ENCODE measurements around the gene JSRP1.

DNA sequence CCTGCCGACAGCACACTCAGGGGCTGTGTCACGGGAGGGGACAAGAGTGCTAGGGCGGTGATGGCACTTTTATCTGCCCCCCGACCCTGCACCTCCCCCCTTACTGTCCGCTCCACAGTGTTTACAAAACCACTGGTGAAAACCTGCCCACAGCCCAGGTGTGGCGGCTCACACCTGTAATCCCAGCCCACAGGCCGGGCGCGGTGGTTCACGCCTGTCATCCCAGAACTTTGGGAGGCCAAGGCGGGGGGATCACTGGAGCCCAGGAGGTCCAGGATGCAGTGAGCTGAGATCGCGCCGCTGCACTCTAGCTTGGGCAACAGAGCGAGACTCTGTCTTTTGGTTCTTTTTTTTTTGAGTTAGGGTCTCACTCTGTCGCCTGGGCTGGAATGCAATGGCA is 39.9 kb upstream of the JSRP1 start:
- TF ChIP-seq RAD21 (conservative IDR thresholded peaks at IDR 0.05) (no peak), EZH2 (IDR thresholded peaks at IDR 0.05; ENCODE audit: borderline replicate concordance, insufficient read depth, low read length, poor library complexity, severe bottlenecking) (no peak), POLR2AphosphoS5 (IDR thresholded peaks at IDR 0.05) (no peak), TAF1 (IDR thresholded peaks at IDR 0.05; ENCODE audit: low read depth) (no peak), MXI1 (conservative IDR thresholded peaks at IDR 0.05; ENCODE audit: poor library complexity, severe bottlenecking) (no peak)
- TF ChIP-seq, protein P1, sequence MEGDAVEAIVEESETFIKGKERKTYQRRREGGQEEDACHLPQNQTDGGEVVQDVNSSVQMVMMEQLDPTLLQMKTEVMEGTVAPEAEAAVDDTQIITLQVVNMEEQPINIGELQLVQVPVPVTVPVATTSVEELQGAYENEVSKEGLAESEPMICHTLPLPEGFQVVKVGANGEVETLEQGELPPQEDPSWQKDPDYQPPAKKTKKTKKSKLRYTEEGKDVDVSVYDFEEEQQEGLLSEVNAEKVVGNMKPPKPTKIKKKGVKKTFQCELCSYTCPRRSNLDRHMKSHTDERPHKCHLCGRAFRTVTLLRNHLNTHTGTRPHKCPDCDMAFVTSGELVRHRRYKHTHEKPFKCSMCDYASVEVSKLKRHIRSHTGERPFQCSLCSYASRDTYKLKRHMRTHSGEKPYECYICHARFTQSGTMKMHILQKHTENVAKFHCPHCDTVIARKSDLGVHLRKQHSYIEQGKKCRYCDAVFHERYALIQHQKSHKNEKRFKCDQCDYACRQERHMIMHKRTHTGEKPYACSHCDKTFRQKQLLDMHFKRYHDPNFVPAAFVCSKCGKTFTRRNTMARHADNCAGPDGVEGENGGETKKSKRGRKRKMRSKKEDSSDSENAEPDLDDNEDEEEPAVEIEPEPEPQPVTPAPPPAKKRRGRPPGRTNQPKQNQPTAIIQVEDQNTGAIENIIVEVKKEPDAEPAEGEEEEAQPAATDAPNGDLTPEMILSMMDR (IDR thresholded peaks at IDR 0.05; ENCODE audit: poor library complexity, severe bottlenecking): no peak
- TF ChIP-seq, protein P2, sequence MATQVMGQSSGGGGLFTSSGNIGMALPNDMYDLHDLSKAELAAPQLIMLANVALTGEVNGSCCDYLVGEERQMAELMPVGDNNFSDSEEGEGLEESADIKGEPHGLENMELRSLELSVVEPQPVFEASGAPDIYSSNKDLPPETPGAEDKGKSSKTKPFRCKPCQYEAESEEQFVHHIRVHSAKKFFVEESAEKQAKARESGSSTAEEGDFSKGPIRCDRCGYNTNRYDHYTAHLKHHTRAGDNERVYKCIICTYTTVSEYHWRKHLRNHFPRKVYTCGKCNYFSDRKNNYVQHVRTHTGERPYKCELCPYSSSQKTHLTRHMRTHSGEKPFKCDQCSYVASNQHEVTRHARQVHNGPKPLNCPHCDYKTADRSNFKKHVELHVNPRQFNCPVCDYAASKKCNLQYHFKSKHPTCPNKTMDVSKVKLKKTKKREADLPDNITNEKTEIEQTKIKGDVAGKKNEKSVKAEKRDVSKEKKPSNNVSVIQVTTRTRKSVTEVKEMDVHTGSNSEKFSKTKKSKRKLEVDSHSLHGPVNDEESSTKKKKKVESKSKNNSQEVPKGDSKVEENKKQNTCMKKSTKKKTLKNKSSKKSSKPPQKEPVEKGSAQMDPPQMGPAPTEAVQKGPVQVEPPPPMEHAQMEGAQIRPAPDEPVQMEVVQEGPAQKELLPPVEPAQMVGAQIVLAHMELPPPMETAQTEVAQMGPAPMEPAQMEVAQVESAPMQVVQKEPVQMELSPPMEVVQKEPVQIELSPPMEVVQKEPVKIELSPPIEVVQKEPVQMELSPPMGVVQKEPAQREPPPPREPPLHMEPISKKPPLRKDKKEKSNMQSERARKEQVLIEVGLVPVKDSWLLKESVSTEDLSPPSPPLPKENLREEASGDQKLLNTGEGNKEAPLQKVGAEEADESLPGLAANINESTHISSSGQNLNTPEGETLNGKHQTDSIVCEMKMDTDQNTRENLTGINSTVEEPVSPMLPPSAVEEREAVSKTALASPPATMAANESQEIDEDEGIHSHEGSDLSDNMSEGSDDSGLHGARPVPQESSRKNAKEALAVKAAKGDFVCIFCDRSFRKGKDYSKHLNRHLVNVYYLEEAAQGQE (IDR thresholded peaks at IDR 0.05; ENCODE audit: borderline replicate concordance): no peak

Data from neural cell (in vitro differentiated cells).